SK-N-MC (cell line): Measurements from ENCODE around the gene ZNF804A.

ENCODE experiments used
- FOXP2 ChIP-seq: optimal IDR thresholded peaks from 2 replicates; pipeline ENCODE3; 2011; ENCODE audit warnings: mild to moderate bottlenecking, moderate library complexity; ENCODE audit not compliant: insufficient read depth; ENCODE audit errors: extremely low read length, control extremely low read depth
- POLR2AphosphoS5 ChIP-seq: IDR thresholded peaks from 2 replicates; pipeline ENCODE4 v1.6.1; 2012; ENCODE audit warnings: mild to moderate bottlenecking, low read depth, low read length, borderline replicate concordance

DNA sequence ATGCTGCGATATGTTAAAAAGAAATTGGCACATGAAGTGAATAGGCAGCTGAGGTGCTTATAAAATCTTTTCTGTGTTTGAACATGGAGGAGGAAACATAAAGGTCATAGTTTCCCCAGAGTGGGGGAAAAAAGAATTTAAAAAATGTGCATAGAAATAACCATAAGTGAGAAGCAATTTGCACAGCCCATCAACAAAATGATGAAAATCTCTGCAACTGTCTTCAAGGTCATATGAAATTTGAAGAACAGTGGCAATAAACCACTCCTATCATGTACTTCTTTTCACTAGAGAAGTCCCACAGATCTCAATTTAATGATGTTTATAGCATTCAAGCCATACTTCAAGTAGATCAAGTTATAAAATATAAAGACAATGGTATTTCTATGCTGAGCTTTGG, 46.7 kb upstream of the ZNF804A start:
- no peak for TF ChIP-seq POLR2AphosphoS5
- TF ChIP-seq FOXP2 = no peak
